ENCODE data around the gene GGCT.

GRCh38 chr7:30451539-30452279 lies 52.9 kb downstream of the GGCT start:
- no peak for TF ChIP-seq CTCF (optimal IDR thresholded peaks at IDR 0.05 in 1 of 3, IDR thresholded peaks at IDR 0.05 in 1 of 3, conservative IDR thresholded peaks at IDR 0.05 in 1 of 3; ENCODE audit: extremely low read depth in 1 of 3, insufficient read depth in 2 of 3, low read length in 3 of 3)
- TF ChIP-seq EZH2 (IDR thresholded peaks at IDR 0.05; ENCODE audit: low read length): no peak
